ENCODE measurements around the gene CHI3L2.

The CHI3L2 gene

DNA sequence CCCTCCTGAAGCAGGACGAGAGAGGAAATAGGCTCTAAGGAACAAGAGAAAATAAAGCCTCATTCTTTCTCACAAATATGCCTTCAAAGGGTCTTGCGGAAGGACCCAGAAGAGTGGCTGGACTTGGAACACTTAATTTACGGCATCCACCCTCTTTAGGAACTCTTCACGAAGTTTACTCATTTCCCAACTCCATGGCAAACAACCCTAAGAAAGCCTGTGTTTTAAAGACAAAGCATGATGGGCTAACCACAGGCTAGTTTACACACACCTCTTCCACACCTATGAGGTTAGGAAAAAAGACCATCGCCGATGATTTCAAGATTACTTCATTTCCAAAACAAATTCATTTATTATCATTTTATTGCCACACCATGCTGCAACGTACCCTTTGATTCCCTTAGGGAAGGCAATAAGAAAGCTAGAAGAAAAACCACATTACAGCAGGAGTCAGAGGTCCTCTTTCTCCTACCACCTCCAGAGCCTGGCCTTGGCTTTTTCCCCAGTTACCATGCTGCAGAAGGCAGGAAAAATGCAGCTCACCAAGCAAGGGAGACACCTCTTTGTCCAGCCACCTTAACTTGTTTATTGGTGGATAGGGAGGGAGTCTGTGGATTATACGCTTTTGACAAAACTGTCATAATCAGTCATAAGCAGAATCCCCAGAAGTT lies 29.6 kb downstream of the CHI3L2 start:
- DNase-seq, result no peak

DNA sequence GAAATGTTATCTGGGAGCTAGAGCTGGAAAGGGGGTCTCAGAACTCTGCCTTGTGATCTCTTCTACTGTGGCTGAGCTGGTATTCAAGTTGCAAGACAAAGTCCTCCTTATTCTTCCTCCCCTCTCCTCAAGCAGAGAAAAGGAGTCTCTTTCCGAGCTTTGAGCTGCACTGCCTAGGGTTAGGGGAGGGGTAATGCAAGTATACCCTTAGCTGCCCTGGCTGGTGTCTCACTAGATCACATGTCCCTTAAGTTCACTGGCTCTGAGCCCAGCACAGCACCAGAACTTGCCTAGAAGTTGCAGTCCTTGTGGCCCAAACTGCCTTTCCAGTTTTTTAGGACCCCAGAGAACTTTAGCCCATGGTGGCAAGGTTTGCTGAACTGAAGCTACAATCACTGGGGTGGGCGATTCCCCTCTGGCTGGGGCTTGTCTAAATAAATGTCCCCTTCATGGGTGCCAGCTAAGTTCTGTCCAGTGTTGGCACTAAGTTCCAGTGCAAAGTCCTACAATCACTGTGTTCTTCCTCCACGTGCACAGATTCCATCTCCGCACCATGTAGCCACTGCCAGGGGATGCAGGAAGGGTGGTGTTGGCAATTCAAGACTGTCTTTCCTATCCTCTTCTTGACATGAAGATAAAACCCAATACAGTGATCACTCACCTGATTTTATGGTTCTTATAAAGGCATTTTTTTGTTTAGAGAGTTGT lies 40.4 kb downstream of the CHI3L2 start:
- DNase-seq, result no peak

DNA sequence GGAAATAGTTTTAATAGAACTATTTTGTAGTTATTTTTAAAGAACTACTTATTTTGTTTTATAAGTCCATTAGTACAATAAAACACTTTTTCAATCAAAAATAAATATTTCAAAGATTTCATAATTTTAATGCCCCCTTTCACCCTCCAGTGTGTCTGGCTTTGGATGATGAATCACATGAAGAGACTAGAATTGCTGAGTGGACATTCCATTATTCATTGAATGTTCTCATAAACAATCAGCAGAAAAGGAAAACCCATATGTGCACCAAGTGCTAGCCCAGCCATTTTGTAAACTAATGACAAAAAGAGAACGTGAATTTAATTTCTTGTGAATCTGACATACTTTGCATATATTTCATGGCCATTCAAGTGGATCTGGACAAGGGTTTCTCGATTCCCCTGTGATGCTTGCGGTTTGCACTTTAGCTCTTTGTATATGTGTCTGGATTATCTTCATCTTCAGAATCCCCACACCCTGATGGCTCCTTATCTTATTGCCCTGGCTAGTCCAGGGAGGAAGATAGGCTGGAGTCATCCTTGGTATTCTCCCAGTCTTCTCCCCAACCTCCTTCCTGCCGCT lies 42.4 kb downstream of the CHI3L2 start:
- no peak for DNase-seq

DNA sequence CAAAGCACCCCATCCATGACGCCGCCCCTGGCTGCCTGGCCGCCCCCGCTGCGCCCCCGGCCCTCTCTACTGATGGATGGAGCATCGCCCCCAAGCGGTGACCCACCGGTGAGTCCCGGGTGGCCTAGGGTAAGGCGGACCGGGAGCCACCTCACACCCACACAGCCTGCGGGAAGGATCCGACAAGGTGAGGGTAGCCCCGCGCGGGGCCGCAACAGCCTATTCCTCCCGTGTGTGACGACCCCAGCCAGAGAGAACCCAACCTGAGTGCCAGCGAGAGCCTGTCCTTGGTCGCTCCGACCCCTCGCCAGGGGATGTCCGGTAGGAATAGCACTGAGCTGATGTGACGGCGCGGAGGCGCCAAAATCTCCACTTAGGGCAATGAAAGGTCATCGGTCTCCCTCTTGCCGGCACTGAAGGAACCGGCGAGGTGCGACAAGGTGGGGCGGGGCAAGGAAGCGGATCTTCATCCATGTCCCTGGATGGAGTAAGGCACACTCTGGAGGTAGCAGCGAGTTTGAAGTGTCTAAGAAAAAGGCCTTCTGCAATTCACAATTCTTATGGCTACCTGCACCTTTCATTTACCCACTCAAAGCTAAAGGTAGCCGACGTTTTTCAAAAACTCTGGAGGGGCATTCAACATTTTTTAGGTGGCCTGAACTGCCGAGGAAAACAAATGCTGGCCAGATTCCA lies 43.4 kb downstream of the CHI3L2 start:
- DNase-seq, result no peak

DNA sequence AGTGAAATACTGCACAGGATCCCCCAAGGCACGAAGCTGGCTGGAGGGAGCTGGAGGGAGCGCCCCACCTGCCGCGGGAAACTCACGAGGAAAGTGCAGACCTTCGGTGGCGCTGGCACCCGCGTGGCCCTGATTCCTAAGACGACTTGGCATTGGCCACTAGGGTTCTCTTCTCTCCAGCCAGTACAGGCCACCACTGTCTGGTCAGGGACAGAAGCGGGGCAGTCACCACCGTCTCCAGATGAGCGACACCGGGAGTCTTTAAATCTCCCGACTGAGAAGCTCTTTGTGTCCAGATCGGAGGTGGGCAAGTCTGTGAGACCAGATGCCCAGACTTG lies 43.9 kb downstream of the CHI3L2 start:
- DNase-seq, result no peak

DNA sequence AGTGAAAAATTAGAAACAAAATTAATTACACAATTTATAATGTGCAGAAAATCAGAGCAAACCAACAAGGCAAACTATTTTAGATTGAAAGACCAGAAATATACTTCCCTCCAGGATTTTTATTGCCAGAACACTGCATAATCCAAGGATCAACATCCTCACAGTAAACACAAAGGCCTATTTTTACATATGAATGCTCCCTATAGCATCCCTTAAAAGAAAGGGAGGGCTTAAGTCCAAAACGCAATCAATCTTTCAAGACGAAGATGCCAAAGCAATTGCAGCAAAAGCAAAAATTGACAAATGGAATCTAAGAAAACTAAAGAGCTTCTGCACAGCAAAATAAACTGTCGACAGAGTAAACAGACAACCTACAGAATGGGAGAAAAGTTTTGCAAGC lies 44.6 kb downstream of the CHI3L2 start:
- DNase-seq, result no peak

DNA sequence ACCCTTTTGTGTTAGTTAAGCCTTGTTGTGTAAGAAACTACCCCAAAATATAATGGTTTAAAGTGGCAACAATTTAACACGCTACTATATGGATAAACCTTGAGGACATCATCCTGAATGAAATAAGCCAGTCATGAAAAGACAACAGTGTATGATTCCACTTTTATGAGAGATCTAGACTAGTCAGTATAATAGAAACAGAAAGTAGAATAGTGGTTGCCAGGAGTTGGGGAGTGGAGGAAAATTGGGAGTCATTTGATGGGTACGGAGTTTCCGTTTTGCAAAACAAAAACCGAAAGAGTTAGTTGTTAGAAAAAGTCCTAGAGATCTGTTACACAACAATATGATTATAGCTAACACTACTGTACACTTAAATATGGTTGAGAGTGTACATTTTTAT lies 47.1 kb downstream of the CHI3L2 start:
- no peak for DNase-seq

DNA sequence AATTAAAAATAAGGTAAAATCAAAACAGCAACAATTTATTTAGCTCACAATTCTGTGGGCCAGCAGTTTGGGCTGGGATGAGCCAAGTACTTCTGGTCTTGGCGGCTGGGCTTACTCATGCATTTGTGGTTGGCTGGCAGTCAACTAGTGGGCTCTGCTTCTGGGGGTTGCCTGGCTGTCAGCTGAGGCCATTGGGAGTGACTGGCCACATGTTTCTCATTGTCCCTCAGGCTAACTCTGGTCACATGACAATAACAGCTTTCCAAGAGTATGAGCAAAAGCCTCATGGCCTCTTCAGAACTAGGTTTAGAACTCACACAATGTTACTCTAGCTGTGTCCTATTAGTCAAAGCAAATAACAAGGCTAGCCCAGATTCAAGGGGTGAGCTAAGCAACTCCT lies 47.6 kb downstream of the CHI3L2 start:
- no peak for DNase-seq

DNA sequence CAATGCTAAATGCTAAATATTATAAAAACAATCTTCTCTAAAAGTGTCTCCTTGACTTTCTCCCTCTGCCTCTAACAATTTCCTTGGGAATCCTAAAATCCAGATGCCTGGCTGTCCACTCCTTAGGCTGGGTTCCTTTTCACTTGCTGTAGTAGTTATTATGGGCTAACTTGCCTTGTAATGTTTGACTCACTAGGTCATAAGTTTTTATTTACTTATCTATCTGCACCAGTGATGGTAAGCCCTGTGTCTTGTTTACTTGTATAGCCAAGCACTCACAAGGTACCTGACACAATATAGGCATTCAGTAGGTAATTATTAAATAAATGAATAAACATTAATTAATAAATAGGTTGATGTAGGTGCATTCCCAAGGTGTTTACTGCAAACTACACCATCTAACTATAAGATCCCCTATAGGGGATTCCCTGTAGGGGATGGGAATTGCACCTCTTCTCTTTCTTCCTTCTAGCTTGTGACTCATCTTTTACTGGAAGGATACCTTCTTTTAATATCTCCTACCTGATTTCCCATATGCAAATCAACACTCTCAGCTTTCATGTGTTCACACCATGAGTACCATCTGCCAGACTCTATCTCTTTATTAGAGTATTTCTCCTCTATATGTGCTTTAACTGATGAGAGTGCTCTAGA lies 48.4 kb downstream of the CHI3L2 start:
- DNase-seq, result no peak

DNA sequence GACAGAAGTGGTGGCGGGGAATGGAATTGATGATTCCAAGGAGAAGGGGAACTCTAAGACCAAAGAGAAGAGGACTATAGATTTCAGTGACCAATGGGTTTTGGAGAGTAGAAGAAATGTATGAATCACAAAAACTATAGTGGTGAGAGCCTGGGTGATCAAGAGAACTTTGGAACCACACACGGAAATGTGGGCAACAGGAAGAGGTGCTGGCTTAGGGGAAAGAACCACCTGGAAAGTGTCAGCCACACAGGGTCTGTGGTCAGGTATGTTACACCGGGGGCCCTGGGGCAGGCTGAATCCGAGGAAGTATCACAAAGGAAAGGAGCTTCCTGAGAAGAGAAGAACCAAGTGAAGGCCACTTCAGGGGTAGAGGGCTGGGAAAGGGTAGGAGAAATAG lies 51.6 kb downstream of the CHI3L2 start:
- DNase-seq, result no peak

DNA sequence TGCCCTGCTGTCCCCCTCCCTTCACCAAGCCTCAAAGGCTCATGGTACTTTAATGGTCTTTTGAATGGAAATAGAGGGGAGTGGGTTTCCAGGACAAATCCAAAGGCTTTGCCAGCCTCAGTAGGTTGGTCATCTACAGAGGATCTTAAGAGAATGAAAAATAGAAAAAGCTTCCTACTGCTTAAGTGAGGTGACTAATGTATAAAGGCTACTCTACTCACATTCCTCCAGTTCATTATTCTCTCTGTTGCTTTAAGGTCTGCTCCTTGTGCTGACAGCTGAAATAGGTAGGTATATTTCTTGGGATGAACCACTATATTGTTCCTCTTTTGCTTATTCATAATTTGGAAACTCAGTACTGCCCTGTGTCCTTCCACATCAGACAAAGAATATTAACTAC lies 52.8 kb downstream of the CHI3L2 start:
- DNase-seq, result no peak

DNA sequence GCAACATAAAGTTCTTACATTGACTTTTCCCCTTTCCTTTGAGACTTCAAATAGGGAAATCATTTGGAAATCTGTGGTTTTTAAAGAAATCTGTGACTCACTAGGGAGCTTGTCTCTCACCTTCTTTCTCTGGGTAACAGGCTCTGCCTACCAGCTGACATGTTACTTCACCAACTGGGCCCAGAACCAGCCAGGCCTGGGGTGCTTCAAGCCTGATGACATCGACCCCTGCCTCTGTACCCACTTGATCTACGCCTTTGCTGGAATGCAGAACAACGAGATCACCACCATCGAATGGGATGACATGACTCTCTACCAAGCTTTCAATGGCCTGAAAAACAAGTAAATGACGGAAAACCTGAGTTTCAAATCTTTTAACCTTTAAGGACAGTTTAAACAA lies 53.9 kb downstream of the CHI3L2 start:
- no peak for DNase-seq

DNA sequence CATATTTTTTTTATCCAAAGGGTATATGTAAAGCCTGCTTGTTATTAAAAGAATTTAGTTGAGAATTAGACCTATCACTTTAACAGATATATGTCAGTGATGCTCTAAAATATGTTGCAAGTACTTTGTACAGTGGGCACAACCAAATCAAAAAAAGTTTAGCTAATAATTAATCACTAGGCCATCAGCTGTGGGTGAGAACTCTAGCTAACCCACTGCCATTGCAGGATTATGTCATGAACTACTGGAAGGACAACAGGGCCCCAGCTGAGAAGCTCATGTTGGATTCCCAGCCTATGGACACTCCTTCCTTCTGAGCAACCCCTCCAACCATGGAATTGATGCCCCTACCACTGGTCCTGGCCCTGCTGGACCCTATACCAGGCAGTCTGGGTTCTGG lies 56.3 kb downstream of the CHI3L2 start:
- no peak for DNase-seq

DNA sequence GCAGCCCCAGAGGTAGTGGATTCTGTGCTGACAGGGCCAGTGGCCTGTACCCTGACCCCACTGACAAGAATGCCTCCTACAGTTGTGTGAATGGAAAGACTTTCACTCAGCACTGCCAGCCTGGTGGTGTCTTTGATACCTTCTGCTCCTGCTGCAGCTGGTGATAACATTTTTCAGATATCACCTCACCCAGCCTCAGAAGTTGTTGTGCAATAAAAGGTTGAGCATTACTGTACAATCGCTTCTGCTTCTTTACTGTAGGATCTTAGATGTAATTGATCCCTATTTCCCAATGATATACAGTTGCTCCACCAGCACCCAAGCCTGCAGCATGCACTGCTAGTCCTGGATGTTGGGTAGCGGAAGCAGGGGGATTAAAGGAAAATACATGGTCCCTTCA lies 58.4 kb downstream of the CHI3L2 start:
- no peak for DNase-seq

DNA sequence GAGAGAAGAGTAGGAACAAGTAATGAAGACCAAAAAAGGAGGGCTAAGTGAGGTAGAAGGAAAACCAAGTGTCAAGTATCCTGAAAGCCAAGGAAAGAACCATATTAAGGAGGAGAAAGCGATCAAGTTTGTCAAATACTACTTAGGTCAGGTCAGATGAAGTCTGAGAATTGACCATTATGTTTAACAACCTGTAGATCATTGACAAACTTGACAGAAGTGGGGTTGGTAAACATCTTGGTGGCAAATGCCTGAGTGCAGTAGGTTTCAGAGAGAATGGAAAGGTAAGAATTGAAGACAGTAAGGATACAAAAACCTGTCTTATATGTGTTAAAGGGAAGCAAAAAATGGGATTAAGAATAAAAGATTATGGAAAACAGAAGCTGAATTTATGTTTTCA lies 59.4 kb downstream of the CHI3L2 start:
- DNase-seq, result no peak

DNA sequence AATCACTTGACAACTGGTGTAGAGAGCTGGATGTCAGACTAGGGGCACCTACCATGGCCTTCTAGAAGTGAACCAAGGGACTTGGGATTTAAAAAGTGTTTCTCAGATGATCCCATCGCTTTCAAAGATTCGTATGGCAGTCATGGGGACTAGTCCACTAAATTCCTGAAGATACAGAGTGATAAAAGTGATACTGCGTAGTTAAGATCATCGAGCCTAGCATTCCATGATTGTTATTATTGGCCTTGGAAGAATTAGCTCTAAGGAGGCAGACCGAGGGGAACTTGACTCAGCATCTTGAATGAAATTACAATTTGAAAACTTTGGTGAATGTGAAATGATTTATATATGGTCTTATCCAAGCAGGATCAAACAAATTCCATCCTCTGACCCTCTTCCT lies 61.9 kb downstream of the CHI3L2 start:
- DNase-seq, result no peak

DNA sequence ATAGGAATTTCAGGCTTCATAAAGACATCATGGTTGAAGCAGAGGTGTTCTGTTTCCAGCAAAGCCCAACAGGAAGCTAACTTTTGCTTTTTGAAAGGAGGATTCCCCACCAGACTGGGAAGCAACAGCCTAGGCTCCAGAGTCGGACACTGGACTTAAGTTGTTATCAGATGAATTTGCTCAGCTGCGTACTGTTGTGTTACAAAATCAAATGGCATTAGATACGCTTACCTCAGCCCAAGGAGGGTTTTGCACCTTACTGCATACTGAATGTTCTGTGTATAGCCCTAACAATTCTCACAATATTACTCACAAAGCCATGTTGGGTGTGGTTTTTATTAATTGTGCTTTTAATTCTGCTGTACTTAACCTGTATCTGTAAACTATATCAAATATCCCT lies 62.6 kb downstream of the CHI3L2 start:
- no peak for DNase-seq

DNA sequence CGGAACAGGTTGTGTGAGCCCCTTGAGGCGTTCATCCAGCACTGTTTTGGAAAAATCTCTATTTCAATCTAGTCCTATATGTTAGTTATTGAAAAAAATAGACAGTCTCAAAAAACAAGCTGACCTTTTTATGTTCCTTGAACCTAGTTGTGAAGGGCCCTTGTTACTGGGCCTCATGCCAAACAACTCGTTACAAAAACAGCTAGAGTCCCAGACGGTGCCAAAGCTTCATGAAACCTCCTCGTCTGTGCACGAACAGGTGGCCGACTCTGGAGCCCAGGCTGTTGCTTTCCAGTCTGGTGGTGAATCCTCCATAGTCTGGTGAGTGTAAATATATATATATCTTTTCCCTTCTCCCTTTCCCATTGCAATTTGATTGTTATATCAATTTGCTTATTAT lies 63.1 kb downstream of the CHI3L2 start, which contains the start of gene CHIA:
Gene CHIA, plus strand, starts transcription at position 222 of the 400 bp plus-strand sequence. CDS start 19,617 bp downstream, outside the sequence.
- DNase-seq, result no peak

Measured in effector CD4-positive, alpha-beta T cell (primary cell).